T-cell (primary cell): Measurements from ENCODE around the gene CYRIA. TPM values are rescaled to one million over a fixed set of nuclear protein-coding genes. Genes with fewer than 3 reads are reported as not detected.
A peak's percentile ranks its signal among the peaks of the same experiment; 100 is the strongest.

Experiments used
- ATAC-seq, 4 experiments: fragments of 200-7000 bp in 3 of 4; fragments of 150-1000 bp in 1 of 4; cut with Tn5 transposase; replicated peaks in 1 of 4; 1 replicate in 3 of 4; 2 replicates in 1 of 4; pipeline ENCODE4 v1.10.0; 2021; ENCODE audit warnings: moderate library complexity in 3 of 4, mild to moderate bottlenecking in 2 of 4, moderate number of reproducible peaks in 1 of 4
- CTCF ChIA-PET, 2 donors: fragments of 300-600 bp; sonication (Branson Sonifier 250); formaldehyde crosslinking; loops; one replicate each; lab custom pipeline; 2022; ENCODE audit warnings: antibody characterized with exemption in 2 of 2; lab: Charles Lee
- POLR2A ChIA-PET, 2 donors: fragments of 300-600 bp; sonication (Branson Sonifier 250); formaldehyde crosslinking; loops; one replicate each; lab custom pipeline; 2022; ENCODE audit warnings: antibody characterized with exemption in 2 of 2; lab: Charles Lee
- DNase-seq, 35 experiments: peaks; one replicate each; pipeline versions ENCODE4 v3.0.0 to v3.0.0-alpha.2; 2013 to 2023
- H3K27ac ChIP-seq: one replicate; pipeline ENCODE4 v1.5.1; 2013; ENCODE audit warnings: low read length
- H3K27me3 ChIP-seq, 2 experiments: replicated peaks in 1 of 2; 1 replicate in 1 of 2; 2 replicates in 1 of 2; pipeline versions ENCODE4 v1.6.1 to v1.7.0; 2013; ENCODE audit warnings: low read length in 1 of 2, mixed read lengths in 1 of 2; ENCODE audit not compliant: control insufficient read depth in 2 of 2, insufficient read depth in 2 of 2; ENCODE audit errors: extremely low read depth in 1 of 2
- H3K36me3 ChIP-seq, 2 donors: 1 replicate in 1 of 2; 2 replicates in 1 of 2; pipeline versions ENCODE4 v1.6.1 to v1.7.0; 2013; ENCODE audit warnings: low read length in 1 of 2; ENCODE audit not compliant: control insufficient read depth in 2 of 2, insufficient read depth in 1 of 2; ENCODE audit errors: extremely low read depth in 1 of 2
- H3K4me1 ChIP-seq, 2 experiments: 1 replicate in 1 of 2; 2 replicates in 1 of 2; pipeline versions ENCODE4 v1.6.1 to v1.7.0; 2013; ENCODE audit warnings: low read length in 2 of 2, mixed read lengths in 1 of 2; ENCODE audit not compliant: insufficient read depth in 2 of 2, control insufficient read depth in 1 of 2; ENCODE audit errors: extremely low read depth in 1 of 2
- H3K4me3 ChIP-seq, 2 donors: 1 replicate in 1 of 2; 2 replicates in 1 of 2; pipeline versions ENCODE4 v1.5.1 to v1.7.0; 2013; ENCODE audit warnings: mild to moderate bottlenecking in 2 of 2, low read length in 1 of 2, moderate library complexity in 1 of 2; ENCODE audit not compliant: control insufficient read depth in 1 of 2; ENCODE audit errors: extremely low read depth in 1 of 2
- H3K9me3 ChIP-seq: 2 replicates; pipeline ENCODE4 v1.7.0; 2013
- H3K27ac Mint-ChIP-seq, 2 donors: one replicate each; pipeline ENCODE4 v1.8.0; 2020 to 2021; ENCODE audit warnings: mild to moderate bottlenecking in 2 of 2, mixed read lengths in 2 of 2
- H3K27me3 Mint-ChIP-seq, 2 donors: one replicate each; pipeline ENCODE4 v1.8.0; 2021 to 2022; ENCODE audit warnings: mixed read lengths in 2 of 2
- H3K36me3 Mint-ChIP-seq: one replicate; pipeline ENCODE4 v1.8.0; 2021; ENCODE audit warnings: mixed read lengths
- H3K4me1 Mint-ChIP-seq, 3 donors: one replicate each; pipeline ENCODE4 v1.8.0; 2020 to 2022; ENCODE audit warnings: mixed read lengths in 3 of 3, mild to moderate bottlenecking in 1 of 3
- H3K4me3 Mint-ChIP-seq, 3 donors: one replicate each; pipeline ENCODE4 v1.8.0; 2020 to 2022; ENCODE audit warnings: mild to moderate bottlenecking in 3 of 3, mixed read lengths in 3 of 3, moderate library complexity in 3 of 3
- H3K9me3 Mint-ChIP-seq, 3 donors: one replicate each; pipeline ENCODE4 v1.8.0; 2020 to 2022; ENCODE audit warnings: mixed read lengths in 3 of 3
- WGBS: methylation state at CpG from one replicate; pipeline ENCODE4 v1.1.5; 2013; ENCODE audit warnings: missing lambda C conversion rate; ENCODE audit not compliant: insufficient coverage; 5-methylcytosine and 5-hydroxymethylcytosine counted together
- total RNA-seq, 35 experiments: library from RNA in 6 of 35; stranded (reverse) in 6 of 35; fragments of 120-200 nt in 1 of 35; gene quantifications; one replicate each; pipeline versions ENCODE4 v1.2.1 to v1.2.4 and lab custom pipeline; 2013 to 2026

The CYRIA gene
- total RNA-seq, 5 donors from 2014 or later (not counting 1 experiment from before 2014, with no cell fraction given): 1.8 to 3.5 (median 2.8) TPM

DNA sequence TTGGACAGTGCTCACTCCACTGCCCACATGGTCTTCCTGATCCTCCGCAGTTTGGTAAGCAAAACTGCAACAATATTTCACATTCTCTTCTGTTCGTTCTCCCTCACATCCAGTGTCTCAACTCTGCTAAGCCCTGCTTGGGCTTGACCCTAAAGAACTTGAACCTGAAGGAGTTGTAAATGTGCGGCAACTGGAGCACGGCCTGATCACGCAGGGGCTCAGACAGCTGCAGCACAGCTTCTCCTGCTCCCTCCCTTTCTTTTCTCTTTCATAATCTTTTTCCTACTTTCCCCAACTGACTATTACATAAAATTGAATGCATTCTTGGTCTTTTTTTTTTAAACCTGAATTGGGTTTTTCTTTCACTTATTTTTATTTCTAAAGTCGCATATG is 10.2 kb downstream of the CYRIA start:
- no peak overlapping the region for H3K27ac ChIP-seq
- no peak for ATAC-seq
- no peak for DNase-seq
- H3K36me3 Mint-ChIP-seq: no peaks in the 10 kb centered on the region
- no peaks in the 10 kb centered on the region for H3K9me3 ChIP-seq
- H3K4me3 ChIP-seq: no peak overlapping the region
- H3K27ac Mint-ChIP-seq: no peak overlapping the region
- no peak overlapping the region for H3K4me3 Mint-ChIP-seq
- H3K27me3 ChIP-seq: no peaks in the 10 kb centered on the region
- no peaks in the 10 kb centered on the region for H3K36me3 ChIP-seq
- 91% methylated on average over 5 of the region's 6 CpGs for WGBS
- ChIA-PET POLR2A (no interaction called here), CTCF (interaction anchor here in 1 of 2 donors (0.6 kb wide), 1 partner anchor 1016 kb away, joined by 3 read pairs; no protein-coding TSS in a partner anchor)
- H3K9me3 Mint-ChIP-seq: no peaks in the 10 kb centered on the region
- peaks cover 4 to 6% of the 10 kb centered on the region in 2 donors for H3K27me3 Mint-ChIP-seq
- peaks cover 0 to 26% (median 2%) of the 10 kb centered on the region in 3 donors for H3K4me1 Mint-ChIP-seq
- peaks cover 0 to 36% of the 10 kb centered on the region in 2 experiments for H3K4me1 ChIP-seq

DNA sequence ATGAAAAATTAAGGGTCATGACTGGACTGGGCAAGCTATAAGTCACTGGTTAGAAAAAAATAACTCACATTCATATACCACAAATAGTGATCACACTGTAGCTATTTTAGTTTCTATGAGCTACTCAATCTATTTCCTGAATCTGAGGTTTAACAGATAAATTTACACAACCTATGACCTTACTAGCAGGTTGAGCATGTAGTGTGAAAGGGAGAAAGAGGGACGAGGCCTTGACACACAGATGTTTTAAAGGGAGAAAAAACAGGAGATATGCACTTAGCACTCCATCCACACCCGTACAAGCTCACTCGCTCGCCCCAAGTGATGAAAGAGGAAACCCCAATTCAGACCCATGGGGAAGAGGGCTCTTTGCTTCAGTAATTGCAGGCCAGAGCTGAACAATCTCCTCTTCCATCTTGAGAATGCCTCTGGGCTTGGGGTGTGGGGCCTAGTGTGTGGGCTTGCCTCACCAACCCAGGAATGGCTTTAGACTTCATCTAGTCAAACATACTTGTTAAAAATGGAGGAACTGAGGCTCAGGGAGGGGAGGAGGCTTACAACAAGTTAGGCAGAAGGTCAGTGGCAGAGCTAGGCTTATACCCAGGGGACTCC is 10.7 kb downstream of the CYRIA start:
- Mint-ChIP-seq H3K27ac (no peak overlapping the region), H3K27me3 (peaks cover 1 to 4% of the 10 kb centered on the region in 2 donors), H3K4me3 (no peak overlapping the region), H3K36me3 (no peaks in the 10 kb centered on the region), H3K9me3 (no peaks in the 10 kb centered on the region), H3K4me1 (peaks cover 0 to 28% (median 3%) of the 10 kb centered on the region in 3 donors)
- H3K27me3 ChIP-seq: no peaks in the 10 kb centered on the region
- no peak overlapping the region for H3K27ac ChIP-seq
- no peaks in the 10 kb centered on the region for H3K9me3 ChIP-seq
- peaks cover 0 to 39% of the 10 kb centered on the region in 2 experiments for H3K4me1 ChIP-seq
- CTCF ChIA-PET: interaction anchor here in 1 of 2 donors (0.6 kb wide), 1 partner anchor 1016 kb away, joined by 3 read pairs; no protein-coding TSS in a partner anchor
- POLR2A ChIA-PET: no interaction called here
- DNase-seq (no peak), ATAC-seq (no peak)
- H3K4me3 ChIP-seq: no peak overlapping the region
- WGBS: no CpG with 5 or more reads among the region's 4 CpGs
- H3K36me3 ChIP-seq: no peaks in the 10 kb centered on the region

DNA sequence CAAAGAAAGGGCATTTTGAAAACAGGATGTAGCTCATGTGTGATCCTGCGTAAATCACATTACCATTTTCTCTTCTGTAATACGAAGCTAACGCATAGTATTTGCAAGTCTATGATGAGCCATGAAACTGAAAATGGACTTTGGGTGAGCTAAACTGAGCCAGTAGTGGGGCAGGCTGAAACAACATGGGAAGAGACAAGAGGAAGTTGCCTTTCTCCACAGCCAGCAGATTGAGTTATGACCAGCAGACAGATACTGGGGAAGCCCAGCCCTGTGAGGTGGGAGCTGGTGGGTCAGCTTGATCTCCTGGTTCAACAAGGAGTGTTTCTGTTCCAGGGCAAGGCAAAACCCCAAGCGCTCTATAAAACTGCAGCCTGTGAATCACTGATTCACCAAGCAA is 11.8 kb downstream of the CYRIA start:
- Mint-ChIP-seq H3K4me1 (peaks cover 0 to 30% (median 4%) of the 10 kb centered on the region in 3 donors), H3K36me3 (no peaks in the 10 kb centered on the region), H3K4me3 (no peak overlapping the region), H3K27ac (no peak overlapping the region), H3K9me3 (no peaks in the 10 kb centered on the region), H3K27me3 (peaks cover 0 to 3% of the 10 kb centered on the region in 2 donors)
- H3K9me3 ChIP-seq: no peaks in the 10 kb centered on the region
- DNase-seq: no peak
- H3K4me3 ChIP-seq: no peak overlapping the region
- 94% methylated on average over 2 of the region's 4 CpGs for WGBS
- ATAC-seq: no peak
- peaks cover 0 to 44% of the 10 kb centered on the region in 2 experiments for H3K4me1 ChIP-seq
- H3K27ac ChIP-seq: no peak overlapping the region
- H3K27me3 ChIP-seq: no peaks in the 10 kb centered on the region
- H3K36me3 ChIP-seq: no peaks in the 10 kb centered on the region
- ChIA-PET CTCF (no interaction called here), POLR2A (no interaction called here)

DNA sequence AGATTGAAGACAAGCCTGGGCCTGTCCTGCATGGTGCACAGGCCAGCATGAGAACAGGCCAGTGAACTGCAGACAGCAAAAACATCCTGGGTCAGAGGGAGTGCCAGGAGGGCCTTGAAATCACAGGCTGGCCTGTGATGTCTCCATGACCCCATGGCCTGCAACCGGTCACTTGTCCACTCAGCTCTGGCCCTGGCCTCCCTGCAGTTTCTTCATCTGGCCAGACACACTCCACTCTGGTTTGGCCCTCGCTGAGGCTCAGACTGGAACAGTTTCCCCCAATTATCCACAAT is 12.6 kb downstream of the CYRIA start:
- Histone ChIP-seq H3K27ac (no peak overlapping the region), H3K36me3 (no peaks in the 10 kb centered on the region), H3K27me3 (no peaks in the 10 kb centered on the region), H3K4me1 (peaks cover 0 to 43% of the 10 kb centered on the region in 2 experiments), H3K9me3 (no peaks in the 10 kb centered on the region), H3K4me3 (no peak overlapping the region)
- CTCF ChIA-PET: no interaction called here
- Mint-ChIP-seq H3K27ac (no peak overlapping the region), H3K9me3 (no peaks in the 10 kb centered on the region), H3K4me1 (peaks cover 0 to 27% (median 4%) of the 10 kb centered on the region in 3 donors), H3K4me3 (no peak overlapping the region), H3K27me3 (no peaks in the 10 kb centered on the region), H3K36me3 (no peaks in the 10 kb centered on the region)
- no peak for DNase-seq
- POLR2A ChIA-PET: no interaction called here
- no peak for ATAC-seq
- WGBS: 77% methylated on average over 2 of the region's 2 CpGs

DNA sequence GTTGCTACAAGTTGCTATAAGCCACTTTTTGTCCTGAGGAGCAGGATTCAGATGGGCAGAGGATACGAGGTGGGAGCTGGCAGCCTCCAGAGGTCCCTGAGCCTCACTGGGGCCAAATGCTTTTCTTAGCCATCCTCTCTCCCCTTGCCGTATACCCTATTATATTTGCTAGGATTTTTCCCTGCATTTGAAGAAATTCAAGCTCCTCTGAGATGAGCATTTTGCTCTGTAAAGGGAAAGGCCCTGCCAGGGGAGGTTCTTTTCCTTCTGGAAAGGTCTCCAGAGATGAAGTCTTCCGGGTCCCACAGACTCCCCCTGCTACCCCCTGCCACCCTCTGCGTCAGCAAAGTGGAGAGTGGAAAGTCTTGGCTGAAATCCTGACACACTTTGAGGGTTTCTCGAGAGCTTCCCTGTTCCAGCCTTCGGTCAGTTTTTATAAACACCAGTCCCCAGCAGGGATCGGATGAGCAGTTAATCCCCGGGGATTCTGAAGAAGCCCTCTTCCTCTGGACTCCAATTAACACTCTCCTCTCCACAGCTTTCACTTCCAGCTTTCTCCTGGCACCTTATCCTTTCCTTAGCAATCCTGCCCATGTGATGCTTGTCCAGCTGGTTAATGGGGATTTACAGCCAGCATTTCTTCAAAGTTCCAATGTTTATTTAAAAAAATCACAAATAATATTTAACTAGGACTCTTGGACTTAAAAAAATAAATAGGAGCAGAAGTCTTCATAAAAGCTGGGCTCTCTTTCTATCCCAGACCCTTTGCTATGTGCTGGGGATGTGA is 13.1 kb downstream of the CYRIA start:
- no peaks in the 10 kb centered on the region for H3K27me3 ChIP-seq
- H3K4me3 ChIP-seq: no peak overlapping the region
- H3K27ac ChIP-seq: no peak overlapping the region
- ATAC-seq: no peak
- H3K4me1 ChIP-seq: peaks cover 0 to 43% of the 10 kb centered on the region in 2 experiments
- DNase-seq: no peak
- H3K36me3 Mint-ChIP-seq: no peaks in the 10 kb centered on the region
- no peaks in the 10 kb centered on the region for H3K9me3 Mint-ChIP-seq
- ChIA-PET POLR2A (no interaction called here), CTCF (no interaction called here)
- 96% methylated on average over 3 of the region's 8 CpGs for WGBS
- no peaks in the 10 kb centered on the region for H3K36me3 ChIP-seq
- no peak overlapping the region for H3K27ac Mint-ChIP-seq
- H3K4me1 Mint-ChIP-seq: peaks cover 0 to 27% (median 4%) of the 10 kb centered on the region in 3 donors
- H3K9me3 ChIP-seq: no peaks in the 10 kb centered on the region
- H3K27me3 Mint-ChIP-seq: no peaks in the 10 kb centered on the region
- H3K4me3 Mint-ChIP-seq: no peak overlapping the region

DNA sequence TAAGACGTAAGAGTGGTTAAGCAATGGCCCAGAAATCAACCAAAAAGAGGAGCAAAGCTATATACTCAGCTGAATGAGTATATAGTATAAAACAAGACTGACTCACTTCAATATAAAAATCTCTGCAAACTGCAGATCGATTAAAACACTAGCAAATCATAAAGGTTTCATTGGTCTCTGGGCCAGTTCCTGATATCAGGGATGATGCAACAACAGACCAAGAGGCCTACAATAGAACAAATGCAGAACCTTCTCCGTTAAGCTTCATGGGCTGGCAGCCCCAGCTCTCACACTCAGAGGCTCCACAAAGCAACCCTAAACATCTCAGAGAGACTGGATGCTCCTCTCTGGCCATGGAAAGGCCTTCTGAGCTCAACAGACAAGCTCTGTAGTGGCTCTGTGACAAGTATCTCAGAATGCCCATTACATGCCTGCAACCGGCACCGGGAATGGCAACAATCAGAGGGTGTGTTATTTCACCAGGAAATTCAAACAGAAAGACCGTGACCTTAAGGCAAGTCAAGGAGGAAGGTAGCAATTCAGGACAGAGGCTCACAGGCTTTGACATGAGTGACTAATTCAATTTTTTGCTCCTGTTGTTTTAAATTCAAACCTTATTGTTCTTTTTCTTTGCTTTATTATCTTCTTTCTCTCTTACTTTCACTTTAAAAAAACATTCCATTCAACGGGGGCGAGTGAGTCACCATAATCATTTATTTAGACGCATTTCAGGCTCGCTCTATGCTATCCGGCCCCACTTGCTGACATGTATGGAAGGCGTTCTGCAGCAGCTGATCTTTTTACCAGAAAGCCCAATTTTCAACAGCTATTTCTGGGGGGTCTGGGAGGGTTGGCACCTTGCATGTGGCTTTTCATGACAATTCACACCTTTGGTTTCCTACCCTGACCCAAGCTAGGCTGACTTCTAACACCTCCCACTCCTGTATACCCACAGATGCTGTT is 15.1 kb downstream of the CYRIA start:
- ATAC-seq (no peak), DNase-seq (peak in 1 of 35 experiments; percentile 25)
- peaks cover 0 to 20% (median 4%) of the 10 kb centered on the region in 3 donors for H3K4me1 Mint-ChIP-seq
- H3K36me3 ChIP-seq: no peaks in the 10 kb centered on the region
- H3K4me3 ChIP-seq: no peak overlapping the region
- no peaks in the 10 kb centered on the region for H3K27me3 Mint-ChIP-seq
- no peaks in the 10 kb centered on the region for H3K27me3 ChIP-seq
- ChIA-PET CTCF (no interaction called here), POLR2A (no interaction called here)
- no peaks in the 10 kb centered on the region for H3K9me3 Mint-ChIP-seq
- H3K27ac ChIP-seq: peak overlapping the region; percentile 16
- H3K36me3 Mint-ChIP-seq: no peaks in the 10 kb centered on the region
- peak overlapping the region in 1 of 3 donors; percentile 8 for H3K4me3 Mint-ChIP-seq
- no peaks in the 10 kb centered on the region for H3K9me3 ChIP-seq
- peak overlapping the region in 1 of 2 donors; percentile 7 for H3K27ac Mint-ChIP-seq
- WGBS: 80% methylated on average over 5 of the region's 12 CpGs
- peaks cover 0 to 33% of the 10 kb centered on the region in 2 experiments for H3K4me1 ChIP-seq
